Inferior parietal cortex (tissue), 1 donor: ENCODE measurements around the gene MYO1E.

Source experiments
- DNase-seq: peaks from one replicate; pipeline ENCODE4 v3.0.0-alpha.2; 2016; ENCODE audit errors: extremely low spot score

The MYO1E gene

GRCh38 chr15:59315914-59316451 is 56.7 kb downstream of the MYO1E start:
- DNase-seq: no peak

DNA sequence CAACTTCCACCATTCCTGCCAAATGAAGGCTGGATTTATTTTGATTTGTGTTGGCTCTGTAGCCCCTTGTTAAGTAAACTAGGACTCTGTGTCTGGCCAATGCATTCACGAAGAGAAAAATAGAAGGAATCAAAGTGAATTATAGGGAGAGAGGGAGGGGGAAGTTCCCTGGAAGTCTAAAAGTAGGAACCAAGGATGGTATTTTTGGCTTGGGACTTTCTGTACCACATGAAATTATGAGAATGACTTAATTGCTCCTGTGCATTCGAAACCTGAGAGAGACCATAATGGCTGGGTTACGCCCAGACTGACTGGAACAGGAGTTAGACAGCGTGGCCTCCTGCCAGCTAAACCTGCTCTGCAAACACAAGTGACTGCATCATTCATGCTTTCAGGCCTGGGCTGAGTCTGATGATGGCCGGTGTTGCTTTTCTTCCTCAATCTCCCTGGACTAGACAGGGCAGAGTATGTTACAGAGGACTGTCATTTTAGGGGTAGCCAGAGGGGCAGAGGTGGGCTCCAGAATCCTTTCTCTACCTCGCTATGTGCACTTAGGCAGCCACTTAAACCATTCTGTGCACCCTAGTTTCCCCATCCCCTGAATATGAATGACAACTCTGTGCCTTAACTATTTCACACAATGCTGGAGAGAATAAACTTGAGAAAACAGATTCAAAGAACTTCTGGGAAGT is 58.9 kb downstream of the MYO1E start:
- DNase-seq: no peak

DNA sequence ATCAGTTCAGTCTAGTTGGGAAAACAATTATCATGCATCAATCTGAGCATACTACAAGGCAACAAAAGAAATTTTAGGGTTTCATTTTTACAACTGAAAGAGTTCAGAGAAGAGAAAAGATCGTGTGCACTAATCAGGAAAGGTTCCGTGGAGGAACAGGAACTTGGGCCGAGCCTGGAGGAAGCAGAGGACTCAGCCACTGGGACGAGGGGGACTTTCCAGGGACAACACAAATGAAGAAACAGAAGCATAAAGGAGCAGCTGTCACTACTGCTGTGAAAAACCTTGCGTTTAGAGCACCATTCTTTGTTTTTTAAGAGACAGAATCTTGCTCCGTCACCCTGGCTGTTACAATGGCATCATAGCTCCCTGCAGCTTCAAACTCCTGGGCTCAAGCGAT is 60.5 kb downstream of the MYO1E start:
- no peak for DNase-seq

GRCh38 chr15:59311195-59311594 is 61.5 kb downstream of the MYO1E start:
- no peak for DNase-seq

GRCh38 chr15:59309405-59309804 is 63.3 kb downstream of the MYO1E start:
- no peak for DNase-seq

- DNase-seq: no peak
Measured at GRCh38 chr15:59307165-59307537, 65.5 kb downstream of the MYO1E start.

- no peak for DNase-seq
Measured at GRCh38 chr15:59306520-59307164, 66.0 kb downstream of the MYO1E start.

GRCh38 chr15:59304807-59305206 is 67.9 kb downstream of the MYO1E start:
- DNase-seq: no peak

GRCh38 chr15:59304034-59304795 is 68.5 kb downstream of the MYO1E start:
- no peak for DNase-seq

DNA sequence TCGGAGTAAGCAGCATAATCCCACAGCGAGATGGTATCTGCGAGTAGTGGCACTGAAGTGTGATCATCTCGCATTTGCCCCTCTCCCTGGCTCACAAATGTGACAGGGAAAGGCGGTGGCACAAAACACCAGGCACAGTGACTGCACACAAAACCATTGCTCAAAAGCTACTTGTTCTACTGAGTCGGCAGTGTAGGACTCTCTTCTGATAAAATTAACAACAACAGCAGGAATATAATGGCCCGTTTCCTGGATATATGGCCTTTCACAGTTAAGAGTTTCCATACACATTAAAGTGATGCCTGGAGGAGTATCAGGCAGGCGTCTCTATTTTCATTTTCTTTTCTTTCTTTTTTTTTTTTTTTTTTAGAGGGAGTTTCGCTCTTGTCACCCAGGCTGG is 69.0 kb downstream of the MYO1E start:
- no peak for DNase-seq

- no peak for DNase-seq
Measured at GRCh38 chr15:59303136-59303535, 69.5 kb downstream of the MYO1E start.

GRCh38 chr15:59301527-59301926 is 71.1 kb downstream of the MYO1E start:
- no peak for DNase-seq

DNA sequence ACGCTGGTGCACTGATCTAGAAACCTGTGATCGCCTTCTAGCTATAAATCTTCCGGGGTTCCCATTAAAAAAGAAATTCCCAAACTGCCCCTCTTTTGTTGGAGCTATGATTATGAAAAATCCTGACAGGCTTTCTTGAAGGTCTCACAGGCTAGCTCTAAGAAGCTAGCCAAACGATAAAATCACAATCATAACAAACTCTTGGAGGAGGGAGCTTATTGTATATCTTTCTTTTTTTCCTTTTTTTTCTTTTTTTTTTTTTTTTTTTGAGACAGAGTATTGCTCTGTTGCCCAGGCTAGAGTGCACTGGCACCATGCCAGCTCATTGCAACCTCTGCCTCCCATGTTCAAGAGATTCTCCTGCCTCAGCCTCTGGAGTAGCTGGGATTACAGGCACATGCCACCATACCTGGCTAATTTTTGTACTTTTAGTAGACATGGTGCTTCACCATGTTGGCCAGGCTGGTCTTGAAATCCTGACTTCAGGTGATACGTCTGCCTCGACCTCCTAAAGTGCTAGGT is 72.0 kb downstream of the MYO1E start:
- no peak for DNase-seq

DNA sequence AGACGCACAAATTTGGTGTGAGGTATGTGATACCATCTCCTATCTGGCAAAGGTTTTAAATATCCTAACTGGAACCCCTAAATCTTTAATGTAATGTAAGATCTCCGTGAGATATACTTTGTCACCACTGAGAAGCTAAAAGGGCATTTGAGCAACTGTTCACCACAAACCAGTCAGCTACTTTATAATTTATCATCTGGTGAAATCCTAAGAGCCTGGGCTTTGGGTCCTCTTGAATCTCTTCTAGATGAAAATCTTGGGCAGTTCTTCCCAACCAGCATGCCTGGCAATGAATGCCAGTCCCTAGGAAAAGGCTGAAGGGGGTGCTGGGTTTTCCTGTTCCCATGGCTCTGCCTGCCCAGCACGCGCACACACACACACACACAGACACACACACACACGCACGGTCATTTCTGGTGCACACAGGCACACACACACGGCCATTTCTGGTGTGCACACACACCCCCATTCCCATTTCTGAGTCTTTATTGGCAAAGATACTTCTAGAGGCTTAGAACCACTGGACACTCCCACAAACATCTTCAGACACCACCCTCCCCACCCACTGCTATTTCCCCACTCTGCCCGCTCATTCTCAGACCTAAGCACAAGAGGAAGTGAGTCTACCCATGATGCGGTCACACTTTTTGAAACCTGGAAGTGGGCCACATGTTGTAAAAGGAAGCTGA is 72.6 kb downstream of the MYO1E start:
- no peak for DNase-seq

DNA sequence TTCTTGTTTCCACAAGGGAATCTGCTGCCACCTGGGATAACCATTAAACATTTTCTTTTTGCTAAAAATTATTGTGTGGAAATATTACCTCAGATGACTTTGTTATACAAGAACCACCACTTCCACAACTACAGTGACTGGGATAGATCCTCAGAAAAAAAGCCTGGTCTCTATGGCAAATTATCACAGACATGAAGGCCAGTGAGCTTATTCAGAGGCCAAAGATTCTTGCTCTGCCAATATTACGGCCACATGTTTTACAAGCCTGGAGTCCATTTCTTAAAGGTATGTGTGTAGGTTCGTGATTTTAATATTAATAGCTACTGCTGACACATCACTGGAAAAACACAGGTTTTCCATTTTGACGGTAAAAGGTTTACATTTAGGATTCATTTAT is 73.8 kb downstream of the MYO1E start:
- no peak for DNase-seq

DNA sequence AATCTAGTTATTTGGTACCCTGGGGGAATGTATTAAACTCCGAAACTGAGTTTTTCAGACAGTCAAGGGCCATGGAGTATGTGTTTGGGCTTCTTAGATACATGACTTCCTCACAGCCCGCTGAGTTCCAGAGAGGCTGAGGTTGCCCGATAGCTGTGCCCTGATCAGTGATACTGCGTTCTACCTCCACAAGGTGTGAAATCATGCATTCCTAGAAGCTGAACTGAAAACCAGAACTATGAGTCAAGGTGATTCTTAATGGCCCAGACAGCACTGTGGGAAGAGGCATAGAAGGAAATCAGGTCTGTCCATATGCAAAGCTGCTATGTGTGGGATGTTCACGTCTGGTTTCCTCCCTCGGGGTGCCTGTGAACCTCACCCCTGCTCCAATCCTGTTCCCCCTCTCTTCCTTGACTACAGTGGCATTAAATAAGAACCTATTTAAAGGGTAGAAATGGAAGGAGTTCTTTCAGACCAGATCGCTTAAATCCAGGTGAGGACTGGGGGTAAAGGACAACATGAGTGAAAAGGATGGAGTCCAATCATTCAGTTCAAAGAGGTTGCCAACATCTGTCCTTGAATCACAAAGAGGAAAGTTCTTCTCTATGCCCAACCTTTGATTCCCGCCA is 74.3 kb downstream of the MYO1E start:
- DNase-seq: no peak

DNA sequence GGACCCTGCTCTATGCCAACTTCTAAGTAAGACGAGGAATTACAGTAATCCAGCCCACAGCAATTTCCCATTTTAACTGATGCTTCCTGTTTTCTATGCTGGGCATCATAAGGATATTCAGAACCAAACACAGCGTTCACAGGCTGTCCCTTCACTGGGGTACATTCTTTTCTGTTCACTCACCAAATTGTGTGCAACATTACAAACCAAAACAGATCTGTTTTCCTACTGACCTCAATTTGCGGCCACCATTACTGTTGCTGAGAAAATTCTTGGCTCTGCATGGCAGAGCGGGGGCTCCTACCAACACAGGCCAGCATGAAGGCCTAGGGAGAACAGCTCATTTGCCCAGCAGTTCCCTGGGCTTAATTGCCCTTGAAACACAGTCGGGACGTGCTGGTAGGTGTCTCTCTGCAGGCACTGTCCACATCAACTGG is 76.5 kb downstream of the MYO1E start:
- no peak for DNase-seq

DNA sequence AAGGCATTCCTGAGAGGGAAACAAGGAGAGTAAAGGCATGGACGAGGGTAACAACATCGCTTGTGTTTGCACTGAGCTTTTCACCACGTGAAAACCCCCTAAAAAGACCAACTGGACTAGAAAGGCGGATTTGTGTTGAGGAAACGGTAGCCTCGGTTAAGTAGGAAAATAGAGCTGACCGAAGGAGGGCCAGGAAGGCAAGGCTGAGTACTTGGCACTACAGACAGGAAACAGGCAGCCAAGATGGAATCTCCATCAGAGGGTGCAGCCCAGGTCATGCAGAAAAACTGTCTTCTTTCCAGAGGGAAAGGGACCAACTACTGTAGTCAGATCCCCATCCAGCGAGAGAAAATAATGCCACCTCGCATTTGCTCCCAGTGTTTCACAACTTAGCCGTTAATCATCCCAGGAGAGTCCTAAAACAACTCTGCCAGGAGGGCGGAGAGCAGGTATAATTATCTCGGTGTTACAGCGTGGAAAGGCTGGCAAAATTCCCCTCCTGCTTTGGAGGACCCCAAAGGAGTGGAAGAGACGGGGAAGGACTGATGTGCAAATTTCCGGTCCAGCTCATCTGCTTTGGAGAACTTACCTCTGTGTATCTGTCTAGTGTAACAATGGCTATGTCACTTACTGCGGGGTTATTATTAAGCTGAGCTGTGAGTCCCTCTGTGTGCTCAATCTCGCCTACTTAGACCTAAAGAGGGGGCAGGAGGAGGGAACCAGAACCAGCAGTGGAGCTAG is 77.2 kb downstream of the MYO1E start:
- DNase-seq: no peak

- no peak for DNase-seq
Measured at GRCh38 chr15:59294574-59295260, 78.0 kb downstream of the MYO1E start.
